GM12874 (cell line): Measurements from ENCODE around the gene HMMR.

Source experiments
- CTCF ChIP-seq: IDR thresholded peaks from 2 replicates; pipeline ENCODE4 v1.5.1; 2011; ENCODE audit warnings: low read depth, mild to moderate bottlenecking, control low read depth, low read length, moderate library complexity; ENCODE audit not compliant: insufficient read depth

The HMMR gene

GRCh38 chr5:163437309-163438182 is 22.9 kb upstream of the HMMR start, which contains the start of gene CCNG1:
Gene CCNG1 (plus strand): TSS chr5:163437595. CDS start chr5:163439257, 1,662 bp downstream.
- no peak for TF ChIP-seq CTCF

GRCh38 chr5:163439092-163439425 is 21.4 kb upstream of the HMMR start:
- no peak for TF ChIP-seq CTCF

GRCh38 chr5:163440954-163441353 is 19.5 kb upstream of the HMMR start:
- no peak for TF ChIP-seq CTCF

- no peak for TF ChIP-seq CTCF
Measured at GRCh38 chr5:163444526-163444925, 15.9 kb upstream of the HMMR start.

- no peak for TF ChIP-seq CTCF
Measured at GRCh38 chr5:163445345-163445744, 15.1 kb upstream of the HMMR start.

GRCh38 chr5:163447191-163447590 is 13.2 kb upstream of the HMMR start:
- no peak for TF ChIP-seq CTCF

- TF ChIP-seq CTCF: no peak
Measured at GRCh38 chr5:163447875-163448274, 12.6 kb upstream of the HMMR start.
